Adrenal gland (tissue), 12 donors: ENCODE results near the gene HSD17B12. TPM values are rescaled to one million over a fixed set of nuclear protein-coding genes. Genes with fewer than 3 reads are reported as not detected.

ENCODE experiments used
- DNase-seq, 7 donors: peaks; one replicate each; pipeline ENCODE4 v3.0.0-alpha.2; 2019 to 2020
- H3K27ac ChIP-seq, 5 donors: fragments of 200-600 bp; sonication (generic) in 4 of 5; 1 replicate in 3 of 5; 2 replicates in 2 of 5; pipeline versions ENCODE4 v1.5.1 to v1.8.0; 2016 to 2020; ENCODE audit warnings: mild to moderate bottlenecking in 1 of 5
- H3K27me3 ChIP-seq: fragments of 200-600 bp; 2 replicates; pipeline ENCODE4 v1.8.0; 2021
- H3K36me3 ChIP-seq, 2 donors: fragments of 200-600 bp; replicated peaks in 1 of 2; 1 replicate in 1 of 2; 2 replicates in 1 of 2; pipeline versions ENCODE4 v1.5.1 to v1.8.0; 2018 to 2022
- H3K4me1 ChIP-seq, 2 donors: fragments of 200-600 bp; replicated peaks in 1 of 2; 1 replicate in 1 of 2; 2 replicates in 1 of 2; pipeline versions ENCODE4 v1.5.1 to v1.8.0; 2018 to 2021
- H3K4me3 ChIP-seq, 4 donors: fragments of 200-600 bp; sonication (generic) in 3 of 4; one replicate each; pipeline ENCODE4 v1.5.1; 2016 to 2018
- H3K9me3 ChIP-seq, 3 donors: fragments of 200-600 bp; sonication (generic) in 1 of 3; replicated peaks in 1 of 3; 1 replicate in 2 of 3; 2 replicates in 1 of 3; pipeline versions ENCODE4 v1.5.1 to v1.8.0; 2016 to 2021
- CTCF ChIP-seq, 6 experiments: fragments of 450-650 bp in 4 of 6; fragments of 200-600 bp in 2 of 6; sonication (generic) in 1 of 6; IDR thresholded peaks; 1 replicate in 5 of 6; 2 replicates in 1 of 6; pipeline versions ENCODE4 v1.5.1 to v1.8.0; 2016 to 2021; ENCODE audit warnings: antibody characterized with exemption in 6 of 6, mild to moderate bottlenecking in 2 of 6, moderate library complexity in 1 of 6
- POLR2A ChIP-seq, 2 donors: fragments of 450-650 bp; IDR thresholded peaks; one replicate each; pipeline ENCODE4 v1.6.1; 2017; ENCODE audit warnings: antibody characterized with exemption in 2 of 2, mild to moderate bottlenecking in 2 of 2, moderate library complexity in 1 of 2
- WGBS, 4 donors: extraction: QIAGEN DNeasy Blood & Tissue Kit in 2 of 4; methylation state at CpG; one replicate each; pipeline versions ENCODE4 v1.1.5 to v1.1.7; 2013 to 2017; 5-methylcytosine and 5-hydroxymethylcytosine counted together
- intact Hi-C, 2 donors: fragments of 100-400 bp; cut with DNase I; formaldehyde crosslinking; loops; one replicate each; pipeline versions ENCODE4 v1.14.1 to v1.15.0; 2022 to 2023
- polyA plus RNA-seq, 3 donors: library from polyadenylated mRNA; stranded (reverse); fragments of 200-250 nt in 2 of 3; fragments of 350-450 nt in 1 of 3; fragmentation: Illumina TruSeq in 1 of 3; extraction: RNeasy Lipid Tissue Mini Kit (QIAGEN cat#74804) in 1 of 3; gene quantifications; one replicate each; pipeline ENCODE4 v1.2.3, GENCODE V29; 2013 to 2014
- total RNA-seq, 9 donors: library from RNA; depleted of rRNA in 4 of 9; stranded (reverse); fragments of >200 nt in 4 of 9; fragments of 120-200 nt in 1 of 9; fragmentation: NEBNext Ultra II Directional in 1 of 9; extraction: Animal tissue kit (Norgen Biotek cat#: 25700) in 1 of 9; gene quantifications; one replicate each; pipeline versions ENCODE4 v1.1.0 to v1.2.4, GENCODE V29; 2013 to 2023
- donor health status: healthy with polysubstance abuse.
- donor health status: Bipolar disorder and iron deficiency.
- donor health status: DM: yes; HTN: yes; CAD: no.
- donor health status: DM: no; HTN: no; CAD: no.
- donor health status: DM: no; HTN: no; CAD: no.
- donor health status: DM: yes; HTN: yes; CAD: no.

The HSD17B12 gene
- total and polyA plus RNA-seq, 12 donors: 37.1 to 342 (median 94.6) TPM

DNA sequence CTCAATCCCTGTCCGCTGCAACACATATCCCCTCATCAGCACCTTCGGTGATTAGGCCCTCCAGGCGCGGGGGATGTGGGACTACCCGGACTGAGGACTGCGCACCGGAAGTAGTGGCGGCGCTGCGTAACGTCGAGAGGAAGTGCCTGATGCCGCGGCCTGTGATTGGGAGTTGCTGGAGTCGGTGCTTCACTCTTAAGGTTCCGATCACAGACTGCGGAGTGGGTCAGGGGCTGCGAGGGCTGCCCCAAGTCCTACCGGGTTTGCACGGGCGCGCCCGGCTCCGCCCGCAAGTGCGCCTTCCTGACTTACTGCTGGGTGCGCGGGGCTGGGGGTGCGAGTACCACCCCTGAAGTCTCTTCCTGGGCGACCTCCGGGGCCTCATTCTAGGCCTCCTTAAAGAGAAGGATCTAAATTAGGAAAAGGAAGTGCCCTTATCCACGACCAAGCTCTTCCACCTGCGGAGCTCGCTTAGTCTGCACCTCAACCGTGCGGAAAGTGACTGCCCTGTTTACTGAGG is 200.2 kb downstream of the HSD17B12 start, which contains the start of gene ALKBH3:
TSS of gene ALKBH3 (plus strand) at position 192 of the 520 bp plus-strand sequence. CDS start 1,822 bp downstream, outside the sequence.
- intact Hi-C loops: no loop called here
- Histone ChIP-seq H3K4me1 (peaks cover 14 to 21% of the 10 kb centered on the region in 2 donors), H3K27ac (peak within 1 kb of the TSS in 3 of 5 donors; percentile 29 to 79 (median 60)), H3K9me3 (no peaks in the 10 kb centered on the region), H3K4me3 (peak within 1 kb of the TSS; percentile 66 to 96 (median 78)), H3K36me3 (peaks cover 0 to 29% of the 10 kb centered on the region in 2 donors), H3K27me3 (peaks cover 10% of the 10 kb centered on the region)
- peak; percentile 88 to 97 (median 94) for DNase-seq
- peak; percentile 21 to 54 for TF ChIP-seq POLR2A (IDR thresholded peaks at IDR 0.05)
- TF ChIP-seq CTCF (IDR thresholded peaks at IDR 0.05): peak in 3 of 6 experiments; percentile 18 to 30 (median 26)
- 0 to 1% (median 1%) methylated on average over 25 to 36 of the region's 36 CpGs for WGBS, 4 donors

GRCh38 chr11:43892851-43893250 is 212.3 kb downstream of the HSD17B12 start:
- Histone ChIP-seq H3K36me3 (peaks cover 0 to 82% of the 10 kb centered on the region in 2 donors), H3K9me3 (no peaks in the 10 kb centered on the region), H3K27me3 (no peaks in the 10 kb centered on the region), H3K27ac (peak overlapping the region in 1 of 5 donors; percentile 9), H3K4me1 (no peaks in the 10 kb centered on the region), H3K4me3 (no peak overlapping the region)
- intact Hi-C loops: loop anchor here in 1 of 2 donors (5.0 kb wide), 1 partner anchor 144 kb away; no protein-coding TSS in a partner anchor
- TF ChIP-seq CTCF (IDR thresholded peaks at IDR 0.05) (no peak), POLR2A (IDR thresholded peaks at IDR 0.05) (no peak)
- 40 to 55% (median 49%) methylated on average over 3 of the region's 3 CpGs for WGBS, 4 donors
- DNase-seq: no peak

DNA sequence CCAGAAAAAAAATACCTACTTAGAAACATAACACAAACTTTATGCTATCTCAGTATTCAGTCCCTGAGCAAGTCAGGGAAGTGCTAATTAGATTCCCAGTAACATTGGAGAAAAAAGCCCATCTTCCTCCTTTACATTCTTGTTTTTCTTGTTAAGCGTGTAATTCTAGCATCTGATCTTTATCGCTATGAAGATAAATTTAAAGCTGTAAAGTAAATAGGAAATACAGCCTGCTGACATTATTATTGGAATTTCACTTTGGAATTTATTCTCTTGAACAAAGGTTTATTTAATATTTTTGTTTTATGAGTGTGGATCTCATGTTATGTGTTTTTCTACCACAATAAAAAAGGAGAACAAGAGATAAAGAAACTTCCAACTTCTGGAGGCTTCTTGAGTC is 214.0 kb downstream of the HSD17B12 start:
- TF ChIP-seq CTCF (IDR thresholded peaks at IDR 0.05) (no peak), POLR2A (IDR thresholded peaks at IDR 0.05) (no peak)
- no peak overlapping the region for H3K27ac ChIP-seq
- intact Hi-C loops: loop anchor here in 1 of 2 donors (5.0 kb wide), 1 partner anchor 143 kb away; no protein-coding TSS in a partner anchor
- DNase-seq: no peak
- H3K9me3 ChIP-seq: no peaks in the 10 kb centered on the region
- 65 to 85% (median 66%) methylated on average over 2 of the region's 2 CpGs for WGBS, 4 donors
- peaks cover 0 to 86% of the 10 kb centered on the region in 2 donors for H3K36me3 ChIP-seq
- no peak overlapping the region for H3K4me3 ChIP-seq
- H3K4me1 ChIP-seq: no peaks in the 10 kb centered on the region
- H3K27me3 ChIP-seq: no peaks in the 10 kb centered on the region

- H3K36me3 ChIP-seq: peaks cover 0 to 80% of the 10 kb centered on the region in 2 donors
- no peaks in the 10 kb centered on the region for H3K9me3 ChIP-seq
- no peaks in the 10 kb centered on the region for H3K27me3 ChIP-seq
- no peak overlapping the region for H3K4me3 ChIP-seq
- no peak overlapping the region for H3K27ac ChIP-seq
- WGBS, 4 donors: 96 to 99% (median 96%) methylated on average over 2 of the region's 2 CpGs
- no peaks in the 10 kb centered on the region for H3K4me1 ChIP-seq
- TF ChIP-seq POLR2A (IDR thresholded peaks at IDR 0.05) (no peak), CTCF (IDR thresholded peaks at IDR 0.05) (no peak)
- intact Hi-C loops: loop anchor here in 1 of 2 donors (5.0 kb wide), 1 partner anchor 142 kb away; no protein-coding TSS in a partner anchor
- DNase-seq: no peak
Measured at GRCh38 chr11:43895601-43896000, 215.1 kb downstream of the HSD17B12 start.
